Non-pigmented ciliary epithelial cell (primary cell): ENCODE results near the gene IDUA.
"Not testable (repeated sequence)": the region's sequence is repeated elsewhere in the genome, so short reads cannot be mapped to it uniquely, and the experiment has no call there.

Experiments
- DNase-seq: peaks from one replicate; pipeline ENCODE4 v3.0.0-alpha.2; 2010; ENCODE audit warnings: low read depth

IDUA gene

GRCh38 chr4:1046581-1047011 is 59.8 kb downstream of the IDUA start:
- not testable (repeated sequence) for DNase-seq

- DNase-seq: no peak
These were observed 60.5 kb downstream of the IDUA start for GRCh38 chr4:1047106-1047975.

GRCh38 chr4:1047976-1048772 is 61.3 kb downstream of the IDUA start:
- no peak for DNase-seq

- no peak for DNase-seq
These were observed 62.1 kb downstream of the IDUA start for GRCh38 chr4:1048773-1049590.

GRCh38 chr4:1049591-1049905 is 62.7 kb downstream of the IDUA start:
- no peak for DNase-seq

GRCh38 chr4:1050486-1051213 is 63.8 kb downstream of the IDUA start:
- DNase-seq: no peak

GRCh38 chr4:1051472-1051871 is 64.6 kb downstream of the IDUA start:
- DNase-seq: no peak

GRCh38 chr4:1052231-1052671 is 65.4 kb downstream of the IDUA start:
- no peak for DNase-seq

- DNase-seq: no peak
These were observed 66.3 kb downstream of the IDUA start for GRCh38 chr4:1053080-1053661.

GRCh38 chr4:1053891-1054290 is 67.0 kb downstream of the IDUA start:
- DNase-seq: not testable (repeated sequence)
